Measurements from ENCODE around the gene IPO13.

DNA sequence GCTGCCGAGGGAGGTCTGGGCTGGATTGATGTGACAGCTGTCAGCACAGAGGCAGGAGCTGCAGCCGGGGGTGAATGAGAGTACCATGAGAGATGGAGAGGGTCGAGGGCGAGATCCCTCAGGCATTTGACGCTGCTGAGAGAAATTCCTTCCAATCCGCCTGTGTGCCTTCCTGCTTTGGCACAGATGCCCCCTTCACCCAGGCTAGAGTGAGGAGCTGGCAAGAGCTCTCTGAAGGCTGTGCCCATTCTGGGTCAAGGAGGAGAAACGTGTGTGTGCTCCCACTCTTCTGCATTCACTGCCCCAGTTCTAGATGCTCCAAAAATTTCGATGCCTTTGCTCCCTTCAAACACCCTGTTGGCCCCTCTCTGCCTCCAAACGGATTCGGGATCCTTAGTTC is 8.4 kb upstream of the IPO13 start:
- TF ChIP-seq, protein P1, sequence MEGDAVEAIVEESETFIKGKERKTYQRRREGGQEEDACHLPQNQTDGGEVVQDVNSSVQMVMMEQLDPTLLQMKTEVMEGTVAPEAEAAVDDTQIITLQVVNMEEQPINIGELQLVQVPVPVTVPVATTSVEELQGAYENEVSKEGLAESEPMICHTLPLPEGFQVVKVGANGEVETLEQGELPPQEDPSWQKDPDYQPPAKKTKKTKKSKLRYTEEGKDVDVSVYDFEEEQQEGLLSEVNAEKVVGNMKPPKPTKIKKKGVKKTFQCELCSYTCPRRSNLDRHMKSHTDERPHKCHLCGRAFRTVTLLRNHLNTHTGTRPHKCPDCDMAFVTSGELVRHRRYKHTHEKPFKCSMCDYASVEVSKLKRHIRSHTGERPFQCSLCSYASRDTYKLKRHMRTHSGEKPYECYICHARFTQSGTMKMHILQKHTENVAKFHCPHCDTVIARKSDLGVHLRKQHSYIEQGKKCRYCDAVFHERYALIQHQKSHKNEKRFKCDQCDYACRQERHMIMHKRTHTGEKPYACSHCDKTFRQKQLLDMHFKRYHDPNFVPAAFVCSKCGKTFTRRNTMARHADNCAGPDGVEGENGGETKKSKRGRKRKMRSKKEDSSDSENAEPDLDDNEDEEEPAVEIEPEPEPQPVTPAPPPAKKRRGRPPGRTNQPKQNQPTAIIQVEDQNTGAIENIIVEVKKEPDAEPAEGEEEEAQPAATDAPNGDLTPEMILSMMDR (IDR thresholded peaks at IDR 0.05): no peak
- no peak for TF ChIP-seq POLR2A (IDR thresholded peaks at IDR 0.05)

All from transverse colon (tissue), 3 donors.